Esophagus muscularis mucosa (tissue), 4 donors: Measurements from ENCODE around the gene SIGLEC14.

Source experiments
- EP300 ChIP-seq: sonication (generic); formaldehyde crosslinking; IDR thresholded peaks from one replicate; pipeline ENCODE4 v1.6.1; 2017; ENCODE audit warnings: antibody characterized with exemption
- POLR2A ChIP-seq: fragments of 450-650 bp; IDR thresholded peaks from one replicate; pipeline ENCODE4 v1.6.1; 2017; ENCODE audit warnings: antibody characterized with exemption, moderate library complexity, mild to moderate bottlenecking, low read depth
- POLR2AphosphoS5 ChIP-seq, 2 donors: sonication (generic); formaldehyde crosslinking; IDR thresholded peaks; one replicate each; pipeline ENCODE4 v1.6.1; 2017; ENCODE audit warnings: antibody characterized with exemption in 2 of 2
- TF ChIP-seq, protein P1 (sequence below), 3 experiments: fragments of 200-600 bp in 2 of 3; fragments of 450-650 bp in 1 of 3; sonication (generic) in 2 of 3; IDR thresholded peaks; one replicate each; pipeline ENCODE4 v1.5.1; 2017 to 2019; ENCODE audit warnings: antibody characterized with exemption in 3 of 3, mild to moderate bottlenecking in 2 of 3, moderate library complexity in 1 of 3

DNA sequence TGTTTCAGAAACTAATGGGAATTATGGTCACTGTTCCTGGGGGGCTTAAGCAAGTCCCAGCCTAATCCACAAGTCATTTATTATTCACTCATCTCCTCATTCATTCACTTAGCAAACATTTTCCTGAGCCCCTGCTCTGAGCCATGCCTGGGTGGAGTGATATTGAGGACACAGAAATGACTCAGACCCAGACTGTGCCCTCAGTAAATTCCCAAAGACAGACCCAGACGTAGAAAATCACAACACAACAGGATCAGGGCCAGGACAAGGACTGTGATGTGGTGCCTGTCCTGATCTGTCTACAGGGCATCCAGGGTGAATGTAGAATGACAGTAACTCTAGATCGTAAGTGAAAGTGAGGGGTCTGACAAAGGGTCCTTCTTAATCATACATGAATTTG lies 39.5 kb upstream of the SIGLEC14 start:
- TF ChIP-seq, protein P1, sequence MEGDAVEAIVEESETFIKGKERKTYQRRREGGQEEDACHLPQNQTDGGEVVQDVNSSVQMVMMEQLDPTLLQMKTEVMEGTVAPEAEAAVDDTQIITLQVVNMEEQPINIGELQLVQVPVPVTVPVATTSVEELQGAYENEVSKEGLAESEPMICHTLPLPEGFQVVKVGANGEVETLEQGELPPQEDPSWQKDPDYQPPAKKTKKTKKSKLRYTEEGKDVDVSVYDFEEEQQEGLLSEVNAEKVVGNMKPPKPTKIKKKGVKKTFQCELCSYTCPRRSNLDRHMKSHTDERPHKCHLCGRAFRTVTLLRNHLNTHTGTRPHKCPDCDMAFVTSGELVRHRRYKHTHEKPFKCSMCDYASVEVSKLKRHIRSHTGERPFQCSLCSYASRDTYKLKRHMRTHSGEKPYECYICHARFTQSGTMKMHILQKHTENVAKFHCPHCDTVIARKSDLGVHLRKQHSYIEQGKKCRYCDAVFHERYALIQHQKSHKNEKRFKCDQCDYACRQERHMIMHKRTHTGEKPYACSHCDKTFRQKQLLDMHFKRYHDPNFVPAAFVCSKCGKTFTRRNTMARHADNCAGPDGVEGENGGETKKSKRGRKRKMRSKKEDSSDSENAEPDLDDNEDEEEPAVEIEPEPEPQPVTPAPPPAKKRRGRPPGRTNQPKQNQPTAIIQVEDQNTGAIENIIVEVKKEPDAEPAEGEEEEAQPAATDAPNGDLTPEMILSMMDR (IDR thresholded peaks at IDR 0.05), result no peak
- TF ChIP-seq EP300 (no peak), POLR2A (no peak), POLR2AphosphoS5 (IDR thresholded peaks at IDR 0.05) (no peak)
